SIG-M5 treated with dmso at 0.1 percent for 504 hours (cell line): ENCODE data around the gene FFAR3.
"Not testable (repeated sequence)": the region's sequence is repeated elsewhere in the genome, so short reads cannot be mapped to it uniquely, and the experiment has no call there.

Source experiments
- DNase-seq: peaks from one replicate; lab custom pipeline; 2025; ENCODE audit not compliant: unreplicated experiment; lab: John Stamatoyannopoulos, UW

The FFAR3 gene

GRCh38 chr19:35373492-35373891, 15.2 kb downstream of the FFAR3 start:
- DNase-seq: no peak

DNA sequence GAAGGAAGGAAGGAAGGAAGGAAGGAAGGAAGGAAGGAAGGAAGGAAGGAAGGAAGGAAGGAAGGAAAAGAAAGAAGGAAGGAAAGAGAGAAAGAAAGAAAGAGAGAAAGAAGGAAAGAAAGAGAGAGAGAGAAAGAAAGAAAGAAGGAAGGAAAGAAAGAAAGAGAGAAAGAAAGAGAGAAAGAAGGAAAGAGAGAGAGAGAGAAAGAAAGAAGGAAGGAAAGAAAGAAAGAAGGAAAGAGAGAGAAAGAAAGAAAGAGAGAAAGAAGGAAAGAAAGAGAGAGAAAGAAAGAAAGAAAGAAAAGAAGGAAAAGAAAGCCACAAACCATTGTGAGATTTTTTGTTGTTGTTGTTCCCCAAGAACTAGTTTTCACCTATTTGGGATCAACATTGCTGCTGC, 15.8 kb downstream of the FFAR3 start:
- not testable (repeated sequence) for DNase-seq

DNA sequence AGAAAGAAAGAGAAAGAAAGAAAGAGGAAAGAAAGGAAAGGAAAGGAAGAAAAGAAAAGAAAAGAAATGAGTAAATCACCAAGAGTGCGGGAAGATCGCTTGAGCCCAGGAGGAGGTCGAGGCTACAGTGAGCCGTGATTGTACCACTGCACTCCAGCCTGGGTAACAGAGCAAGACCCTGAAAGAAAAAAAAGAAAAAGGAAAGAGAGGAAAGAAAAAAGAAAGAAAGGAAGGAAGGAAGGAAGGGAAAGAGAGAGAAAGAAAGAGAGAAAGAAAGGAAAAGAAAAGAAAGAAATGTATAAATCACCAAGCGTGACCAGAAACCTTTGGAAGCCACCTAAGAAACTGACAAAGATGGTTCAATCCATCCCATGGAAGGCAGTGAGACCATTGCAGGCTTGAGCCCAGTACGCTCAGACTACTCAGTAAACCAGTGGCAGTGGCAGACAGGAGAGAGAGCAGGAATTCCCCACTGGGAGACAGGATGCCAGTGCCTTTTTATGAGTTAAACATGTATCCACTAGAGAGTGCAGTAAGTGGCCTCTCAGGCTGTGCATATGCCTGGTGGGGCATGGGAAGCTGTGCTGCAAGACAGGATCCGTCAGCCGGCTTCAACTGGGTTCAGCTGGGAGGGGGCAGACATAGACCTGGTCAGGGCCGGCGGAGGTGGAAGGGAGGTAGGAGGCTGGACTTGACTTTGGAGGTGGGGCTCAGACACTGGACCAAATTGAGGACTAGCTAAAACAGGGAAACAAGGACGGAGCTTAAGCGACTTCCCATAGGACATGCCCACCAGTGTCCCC, 17.4 kb downstream of the FFAR3 start:
- DNase-seq: no peak

DNA sequence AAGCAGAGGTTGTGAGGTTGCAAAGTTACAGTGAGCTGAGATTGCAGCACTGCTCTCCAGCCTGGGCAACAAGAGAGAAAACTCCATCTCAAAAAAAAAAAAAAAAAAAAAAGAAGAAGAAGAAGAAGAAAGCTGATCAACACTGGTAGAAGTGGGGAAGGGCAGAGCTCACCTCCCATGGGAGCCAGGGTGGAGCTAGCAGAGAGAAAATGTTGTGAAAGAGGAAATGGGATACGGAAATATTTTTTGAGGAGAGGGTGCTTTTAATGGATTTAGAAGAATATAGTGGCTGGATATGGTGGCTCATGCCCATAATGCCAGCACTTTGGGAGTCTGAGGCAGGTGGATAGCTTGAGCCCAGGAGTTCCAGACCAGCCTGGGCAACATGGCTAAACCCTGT, 19.4 kb downstream of the FFAR3 start:
- DNase-seq: no peak

- DNase-seq: no peak
These were observed 20.1 kb downstream of the FFAR3 start for GRCh38 chr19:35378356-35378755.

GRCh38 chr19:35379545-35379944, 21.3 kb downstream of the FFAR3 start:
- DNase-seq: not testable (repeated sequence)

DNA sequence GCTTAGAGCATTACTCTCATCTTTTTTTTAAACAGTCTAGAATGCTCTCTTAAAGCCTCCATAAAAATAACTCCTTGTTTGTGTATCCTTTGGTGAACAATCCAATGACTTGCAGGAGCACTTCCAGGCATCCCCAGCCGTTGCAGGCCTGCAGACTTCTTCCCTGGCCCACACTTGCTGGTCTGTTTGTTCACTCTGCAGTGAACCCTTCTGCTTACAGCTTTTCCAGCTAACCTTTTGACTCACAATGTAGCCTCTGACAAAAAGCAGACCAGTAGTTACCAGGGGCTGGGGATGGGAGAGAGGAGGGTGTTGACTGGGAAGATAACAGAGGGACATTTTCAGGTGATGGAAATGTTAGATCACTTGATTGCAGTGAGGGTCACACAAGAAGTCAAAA, 21.7 kb downstream of the FFAR3 start:
- no peak for DNase-seq

GRCh38 chr19:35380450-35381124, 22.3 kb downstream of the FFAR3 start:
- no peak for DNase-seq

GRCh38 chr19:35381318-35381717, 23.1 kb downstream of the FFAR3 start:
- no peak for DNase-seq

GRCh38 chr19:35381926-35382325, 23.7 kb downstream of the FFAR3 start:
- DNase-seq: no peak

DNA sequence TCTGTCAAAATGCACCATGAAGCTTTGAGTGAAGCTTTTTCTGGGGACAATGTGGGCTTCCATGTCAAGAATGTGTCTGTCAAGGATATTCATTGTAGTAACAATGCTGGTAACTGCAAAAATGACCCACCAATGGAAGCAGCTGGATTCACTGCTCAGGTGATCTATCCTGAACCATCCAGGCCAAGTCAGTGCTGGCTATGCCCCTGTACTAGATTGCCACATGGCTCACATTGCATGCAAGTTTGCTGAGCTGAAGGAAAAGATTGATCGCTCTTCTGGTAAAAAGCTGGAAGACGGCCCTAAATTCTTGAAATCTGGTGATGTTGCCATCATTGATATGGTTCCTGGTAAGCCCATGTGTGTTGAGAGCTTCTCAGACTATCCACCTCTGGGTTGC, 25.3 kb downstream of the FFAR3 start:
- DNase-seq: no peak

DNA sequence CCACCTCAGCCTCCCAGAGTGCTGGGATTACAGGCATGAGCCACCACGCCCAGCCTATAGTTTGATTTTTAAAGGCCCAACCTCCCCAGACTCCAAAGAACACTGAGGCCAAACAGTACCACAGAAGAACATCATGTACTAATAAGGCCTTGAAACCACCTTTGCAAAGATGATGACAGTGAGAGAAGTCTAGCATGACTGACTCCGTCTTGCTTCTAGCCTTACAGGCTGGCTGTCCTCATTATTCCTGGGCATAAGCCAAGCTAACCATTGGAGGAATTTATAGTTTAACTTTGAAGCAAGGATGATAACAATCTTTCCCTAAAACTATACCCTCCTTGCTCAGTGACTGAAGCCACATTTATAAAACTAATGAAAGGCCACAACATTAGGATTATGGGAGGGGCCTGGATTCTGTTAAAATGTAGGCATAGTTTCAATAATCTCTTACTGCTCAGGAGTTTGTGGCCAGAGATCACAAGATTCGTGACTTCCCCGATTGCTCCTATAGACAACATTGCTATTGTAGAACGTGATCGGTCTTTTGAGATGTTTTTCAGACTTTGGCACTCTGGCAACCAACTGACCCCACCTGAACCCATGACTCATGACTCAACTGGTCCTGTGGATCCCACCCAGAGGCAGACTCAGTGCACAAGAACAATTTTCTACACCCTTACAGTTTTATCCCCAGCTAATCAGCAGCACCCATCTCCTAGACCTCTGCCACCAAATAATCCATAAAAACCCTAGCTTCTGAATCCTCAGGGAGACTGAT, 30.2 kb downstream of the FFAR3 start:
- DNase-seq: no peak

DNA sequence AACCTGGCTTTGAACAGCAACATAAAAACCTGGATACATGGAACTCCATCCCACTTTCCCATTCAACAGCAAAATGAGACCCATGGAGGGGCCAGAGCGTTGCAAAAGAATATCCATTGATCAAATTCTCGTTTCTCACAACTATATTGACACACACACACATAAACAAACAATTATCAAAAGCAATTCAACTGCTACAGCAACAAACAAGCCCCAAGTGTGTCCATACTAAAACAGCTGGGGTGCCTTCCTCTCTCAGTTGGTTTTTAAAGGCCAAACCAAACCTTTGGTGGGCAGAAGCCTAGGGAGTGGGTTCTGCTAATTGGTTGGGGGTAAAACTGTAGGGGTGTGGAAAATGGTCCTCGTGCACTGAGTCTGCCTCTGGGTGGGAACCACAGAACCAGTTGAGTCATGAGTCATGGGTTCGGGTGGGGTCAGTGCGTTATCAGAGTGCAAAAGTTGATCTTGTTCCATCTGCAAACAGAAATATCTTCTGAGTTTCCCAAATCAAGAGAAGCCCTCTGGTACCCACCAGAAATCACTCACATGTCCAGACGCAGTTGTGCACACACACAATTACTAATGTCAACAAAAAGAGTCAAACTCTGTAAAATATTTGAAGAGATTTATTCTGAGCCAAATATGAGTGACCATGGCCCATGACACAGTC, 31.1 kb downstream of the FFAR3 start:
- DNase-seq: no peak

- DNase-seq: no peak
These were observed 34.8 kb downstream of the FFAR3 start for GRCh38 chr19:35392742-35393715.

- no peak for DNase-seq
These were observed 37.3 kb downstream of the FFAR3 start for GRCh38 chr19:35395382-35396199.

DNA sequence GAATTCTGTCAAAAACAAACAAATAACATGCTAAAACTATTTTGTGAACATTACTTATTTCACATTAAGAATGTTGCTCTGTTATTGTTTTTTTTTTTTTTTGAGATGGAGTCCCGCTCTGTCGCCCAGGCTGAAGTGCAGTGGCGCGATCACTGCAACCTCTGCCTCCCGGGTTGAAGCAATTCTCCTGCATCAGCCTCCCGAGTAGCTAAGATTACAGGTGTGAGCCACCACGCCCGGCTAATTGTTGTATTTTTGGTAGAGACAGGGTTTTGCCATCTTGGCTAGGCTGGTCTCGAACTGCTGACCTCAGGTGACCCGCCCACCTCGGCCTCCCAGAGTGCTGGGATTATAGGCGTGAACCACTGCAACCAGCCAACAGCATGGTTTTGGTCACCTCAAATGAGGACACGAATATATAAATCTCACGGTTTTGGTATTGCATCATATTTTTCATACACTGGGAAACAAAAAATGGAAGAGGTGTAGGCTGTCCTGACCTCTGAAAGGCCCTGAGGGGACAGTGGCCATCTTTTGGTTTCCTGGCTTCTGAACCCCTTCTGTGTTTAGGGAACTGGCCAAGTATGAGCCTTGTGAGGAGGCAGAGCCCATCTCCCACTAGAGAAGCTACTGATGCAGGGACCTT, 38.1 kb downstream of the FFAR3 start:
- DNase-seq: no peak

GRCh38 chr19:35397064-35397463, 38.8 kb downstream of the FFAR3 start:
- no peak for DNase-seq

- DNase-seq: no peak
These were observed 40.3 kb downstream of the FFAR3 start for GRCh38 chr19:35398570-35398969.

- no peak for DNase-seq
These were observed 41.0 kb downstream of the FFAR3 start for GRCh38 chr19:35399231-35399630.
